HFFc6 (cell line): Measurements from ENCODE around the gene IL10. TPM values are rescaled to one million over a fixed set of nuclear protein-coding genes. Genes with fewer than 3 reads are reported as not detected.

Source experiments
- DNase-seq: peaks from one replicate; pipeline ENCODE4 v3.0.0-alpha.2; 2018
- H3K27ac Mint-ChIP-seq: 2 replicates; pipeline ENCODE4 v1.8.0; 2020; ENCODE audit warnings: mild to moderate bottlenecking, mixed read lengths
- H3K27me3 Mint-ChIP-seq: 2 replicates; pipeline ENCODE4 v1.8.0; 2021; ENCODE audit warnings: mild to moderate bottlenecking, moderate library complexity, mixed read lengths; ENCODE audit not compliant: insufficient read depth
- H3K36me3 Mint-ChIP-seq: 2 replicates; pipeline ENCODE4 v1.8.0; 2021; ENCODE audit warnings: low read depth, mixed read lengths
- H3K4me1 Mint-ChIP-seq: 2 replicates; pipeline ENCODE4 v1.8.0; 2020; ENCODE audit warnings: low read depth, mixed read lengths
- H3K4me3 Mint-ChIP-seq: 2 replicates; pipeline ENCODE4 v1.8.0; 2020; ENCODE audit warnings: mild to moderate bottlenecking, moderate library complexity, mixed read lengths
- H3K9me3 Mint-ChIP-seq: 2 replicates; pipeline ENCODE4 v1.8.0; 2020; ENCODE audit warnings: mild to moderate bottlenecking, mixed read lengths
- total RNA-seq, 6 experiments: library from RNA; stranded (reverse); fragmentation: NEBNext Ultra II Directional; extraction: Animal tissue kit (Norgen Biotek cat#: 25700); gene quantifications; 2 replicates in 1 of 6; 3 replicates in 5 of 6; pipeline ENCODE4 v1.2.3, GENCODE V29; 2021
- TF ChIP-seq, protein P1 (sequence below): fragments of 200-600 bp; sonication (generic); IDR thresholded peaks from 2 replicates; pipeline ENCODE4 v1.5.0; 2021; ENCODE audit warnings: antibody characterized with exemption, mild to moderate bottlenecking

IL10 gene
- total RNA-seq, 6 experiments from 2014 or later = not detected

- Mint-ChIP-seq H3K27me3 (no peaks in the 10 kb centered on the region; the same call in none of the 2 replicates), H3K4me3 (no peak overlapping the region), H3K27ac (no peak overlapping the region), H3K4me1 (peaks cover 34% of the 10 kb centered on the region), H3K36me3 (no peaks in the 10 kb centered on the region), H3K9me3 (no peaks in the 10 kb centered on the region)
- DNase-seq = no peak
- TF ChIP-seq, protein P1, sequence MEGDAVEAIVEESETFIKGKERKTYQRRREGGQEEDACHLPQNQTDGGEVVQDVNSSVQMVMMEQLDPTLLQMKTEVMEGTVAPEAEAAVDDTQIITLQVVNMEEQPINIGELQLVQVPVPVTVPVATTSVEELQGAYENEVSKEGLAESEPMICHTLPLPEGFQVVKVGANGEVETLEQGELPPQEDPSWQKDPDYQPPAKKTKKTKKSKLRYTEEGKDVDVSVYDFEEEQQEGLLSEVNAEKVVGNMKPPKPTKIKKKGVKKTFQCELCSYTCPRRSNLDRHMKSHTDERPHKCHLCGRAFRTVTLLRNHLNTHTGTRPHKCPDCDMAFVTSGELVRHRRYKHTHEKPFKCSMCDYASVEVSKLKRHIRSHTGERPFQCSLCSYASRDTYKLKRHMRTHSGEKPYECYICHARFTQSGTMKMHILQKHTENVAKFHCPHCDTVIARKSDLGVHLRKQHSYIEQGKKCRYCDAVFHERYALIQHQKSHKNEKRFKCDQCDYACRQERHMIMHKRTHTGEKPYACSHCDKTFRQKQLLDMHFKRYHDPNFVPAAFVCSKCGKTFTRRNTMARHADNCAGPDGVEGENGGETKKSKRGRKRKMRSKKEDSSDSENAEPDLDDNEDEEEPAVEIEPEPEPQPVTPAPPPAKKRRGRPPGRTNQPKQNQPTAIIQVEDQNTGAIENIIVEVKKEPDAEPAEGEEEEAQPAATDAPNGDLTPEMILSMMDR = no peak
These were observed 29.4 kb downstream of the IL10 start for GRCh38 chr1:206742719-206743383.

- Mint-ChIP-seq H3K27ac (no peak overlapping the region), H3K9me3 (no peaks in the 10 kb centered on the region), H3K36me3 (no peaks in the 10 kb centered on the region), H3K4me1 (peaks cover 37% of the 10 kb centered on the region), H3K27me3 (no peaks in the 10 kb centered on the region; the same call in none of the 2 replicates), H3K4me3 (no peak overlapping the region)
- DNase-seq = no peak
- TF ChIP-seq, protein P1 = no peak
These were observed 31.1 kb downstream of the IL10 start for GRCh38 chr1:206741142-206741701.

GRCh38 chr1:206739411-206740076 is 32.8 kb downstream of the IL10 start:
- Mint-ChIP-seq H3K36me3 (no peaks in the 10 kb centered on the region), H3K27me3 (no peaks in the 10 kb centered on the region; the same call in 1 of the 2 replicates), H3K4me3 (no peak overlapping the region), H3K27ac (peak overlapping the region; percentile 59; the same call in 1 of the 2 replicates), H3K4me1 (peaks cover 43% of the 10 kb centered on the region), H3K9me3 (no peaks in the 10 kb centered on the region)
- TF ChIP-seq, protein P1 = no peak
- DNase-seq = no peak

GRCh38 chr1:206738370-206739366 is 33.6 kb downstream of the IL10 start:
- no peak overlapping the region for H3K27ac Mint-ChIP-seq
- H3K4me3 Mint-ChIP-seq = no peak overlapping the region; the same call in 1 of the 2 replicates
- no peaks in the 10 kb centered on the region for H3K36me3 Mint-ChIP-seq

More at GRCh38 chr1:206738370-206739366, 33.6 kb downstream of the IL10 start:
- no peak for DNase-seq
- Mint-ChIP-seq H3K27me3 (no peaks in the 10 kb centered on the region; the same call in none of the 2 replicates), H3K9me3 (no peaks in the 10 kb centered on the region), H3K4me1 (peaks cover 39% of the 10 kb centered on the region)
- TF ChIP-seq, protein P1 = peak; percentile 73
